ENCODE results near the gene DNAJB6. TPM values are rescaled to one million over a fixed set of nuclear protein-coding genes. Genes with fewer than 3 reads are reported as not detected.

Gene DNAJB6
- total RNA-seq, 2 experiments from 2014 or later: 69.3 to 74.9 TPM

DNA sequence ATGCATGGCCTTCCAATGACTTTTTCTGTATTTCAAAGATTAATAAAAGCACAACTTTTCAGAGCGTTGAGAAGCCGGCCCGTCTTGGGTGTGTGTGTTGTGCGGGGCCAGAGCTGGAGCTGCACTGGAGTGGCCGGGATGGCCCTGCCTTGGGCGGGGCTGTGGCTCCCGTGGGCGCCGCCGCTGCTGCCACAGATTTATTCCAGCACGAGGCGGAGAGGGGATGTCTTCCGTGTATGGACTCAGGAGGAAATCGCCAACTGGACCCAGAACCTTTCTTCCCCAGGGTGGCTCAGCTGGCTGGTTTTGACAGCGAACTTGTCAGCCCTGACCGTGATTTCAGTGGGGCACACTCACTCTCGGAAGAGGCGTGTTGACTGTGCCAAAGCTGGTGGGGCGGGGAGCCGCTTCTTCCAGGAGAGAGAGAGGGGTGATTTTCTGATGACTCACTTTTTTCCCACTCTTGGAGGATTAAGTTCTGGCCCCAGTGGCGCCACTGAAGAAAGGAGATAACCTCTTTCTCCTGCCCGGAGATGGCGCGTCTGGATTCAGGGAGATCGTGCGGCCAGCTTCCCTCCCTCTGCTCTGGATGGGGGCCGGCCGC lies 72.4 kb downstream of the DNAJB6 start:
- DNase-seq (no peak), ATAC-seq (no peak)
- H3K9me3 Mint-ChIP-seq (ENCODE audit: insufficient read depth): no peaks in the 10 kb centered on the region
- ChIA-PET POLR2A (interaction anchor here (0.6 kb wide), 1 partner anchor 294 kb away, joined by 3 read pairs; no protein-coding TSS in a partner anchor), CTCF (no interaction called here)
- peaks cover 6% of the 10 kb centered on the region for H3K36me3 Mint-ChIP-seq (ENCODE audit: low read depth)
- H3K27ac Mint-ChIP-seq: no peak overlapping the region
- peaks cover 14% of the 10 kb centered on the region for H3K4me1 Mint-ChIP-seq (ENCODE audit: low read depth)
- H3K27me3 Mint-ChIP-seq (ENCODE audit: low read depth): no peaks in the 10 kb centered on the region
- no peak overlapping the region for H3K4me3 Mint-ChIP-seq

DNA sequence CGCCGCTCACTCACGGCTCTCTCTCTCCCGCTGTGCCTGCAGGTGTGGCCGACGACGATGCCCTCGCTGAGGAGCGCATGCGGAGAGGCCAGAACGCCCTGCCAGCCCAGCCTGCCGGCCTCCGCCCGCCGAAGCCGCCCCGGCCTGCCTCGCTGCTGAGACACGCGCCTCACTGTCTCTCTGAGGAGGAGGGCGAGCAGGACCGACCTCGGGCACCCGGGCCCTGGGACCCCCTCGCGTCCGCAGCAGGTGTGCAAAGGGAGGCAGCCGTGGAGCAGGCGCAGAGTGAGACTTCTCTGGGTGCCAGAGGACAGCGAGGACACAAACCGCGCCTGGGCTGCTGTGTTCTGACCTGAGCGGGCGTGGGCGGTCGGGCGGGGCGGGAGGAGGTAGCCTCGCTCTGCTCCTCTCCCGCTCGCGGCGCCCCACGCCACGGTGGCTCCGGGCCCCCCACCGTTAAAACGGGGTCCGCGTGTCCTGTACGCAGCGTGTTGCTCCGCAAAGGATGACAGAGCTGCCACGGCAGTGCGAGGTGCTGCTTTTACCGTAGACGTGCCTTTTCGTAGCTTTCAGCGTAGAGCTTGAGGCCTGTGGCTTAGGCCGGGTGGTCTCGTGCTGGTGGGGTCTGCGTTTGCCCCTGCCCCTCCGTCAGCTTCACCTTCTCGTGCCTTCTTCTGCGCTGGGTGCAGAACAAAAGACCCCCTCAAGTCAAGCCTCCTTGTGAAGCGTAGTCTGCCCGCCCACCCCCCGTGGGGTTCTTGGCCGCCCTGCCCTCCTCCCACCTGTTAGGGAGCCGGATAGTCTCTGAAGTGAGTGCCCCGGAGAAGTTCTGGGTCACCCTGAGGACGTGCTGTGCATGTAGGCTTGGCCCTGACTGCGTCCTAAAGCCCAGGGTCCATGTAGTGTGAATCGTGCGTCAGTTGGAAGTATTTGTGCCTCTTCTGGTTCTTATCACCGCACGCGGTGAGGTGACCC lies 73.2 kb downstream of the DNAJB6 start:
- DNase-seq (no peak), ATAC-seq (no peak)
- Mint-ChIP-seq H3K27me3 (ENCODE audit: low read depth) (no peaks in the 10 kb centered on the region), H3K36me3 (ENCODE audit: low read depth) (peaks cover 4% of the 10 kb centered on the region), H3K27ac (no peak overlapping the region), H3K4me1 (ENCODE audit: low read depth) (peaks cover 9% of the 10 kb centered on the region), H3K9me3 (ENCODE audit: insufficient read depth) (no peaks in the 10 kb centered on the region), H3K4me3 (no peak overlapping the region)
- ChIA-PET POLR2A (interaction anchor here (0.6 kb wide), 1 partner anchor 264 kb away, joined by 3 read pairs; no protein-coding TSS in a partner anchor), CTCF (no interaction called here)

DNA sequence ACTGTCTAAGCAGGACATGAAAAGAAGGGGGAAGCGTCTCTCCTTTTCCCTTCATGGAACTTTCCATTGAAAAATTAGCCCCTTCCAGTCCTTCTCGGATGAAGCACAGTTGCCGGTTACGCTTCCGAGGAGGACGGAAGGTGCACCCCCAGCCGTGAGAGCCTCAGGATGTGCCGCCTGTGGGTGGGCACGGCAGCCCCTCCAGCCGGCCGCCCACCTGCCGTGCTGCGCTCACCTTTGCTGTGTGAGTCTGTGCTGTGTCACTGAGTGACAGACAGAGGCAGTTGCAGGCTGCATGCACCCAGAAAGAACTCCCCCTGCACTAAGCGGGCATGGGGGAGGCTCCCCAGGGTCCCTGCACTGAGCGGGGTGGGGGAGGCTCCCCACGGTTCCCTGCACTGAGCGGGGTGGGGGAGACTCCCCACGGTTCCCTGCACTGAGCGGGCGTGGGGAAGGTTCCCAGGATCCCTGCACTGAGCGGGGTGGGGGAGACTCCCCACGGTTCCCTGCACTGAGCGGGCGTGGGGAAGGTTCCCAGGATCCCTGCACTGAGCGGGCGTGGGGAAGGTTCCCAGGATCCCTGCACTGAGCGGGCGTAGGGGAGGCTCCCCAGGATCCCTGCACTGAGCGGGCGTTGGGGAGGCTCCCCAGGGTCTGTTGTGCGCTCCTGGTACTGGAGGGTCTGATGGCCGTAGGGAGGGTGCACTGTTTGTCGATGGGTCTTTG lies 74.2 kb downstream of the DNAJB6 start:
- Mint-ChIP-seq H3K4me3 (no peak overlapping the region), H3K36me3 (ENCODE audit: low read depth) (peaks cover 6% of the 10 kb centered on the region), H3K27ac (no peak overlapping the region), H3K4me1 (ENCODE audit: low read depth) (peaks cover 6% of the 10 kb centered on the region), H3K9me3 (ENCODE audit: insufficient read depth) (no peaks in the 10 kb centered on the region), H3K27me3 (ENCODE audit: low read depth) (no peaks in the 10 kb centered on the region)
- no peak for DNase-seq
- ATAC-seq: no peak
- ChIA-PET CTCF (no interaction called here), POLR2A (no interaction called here)

DNA sequence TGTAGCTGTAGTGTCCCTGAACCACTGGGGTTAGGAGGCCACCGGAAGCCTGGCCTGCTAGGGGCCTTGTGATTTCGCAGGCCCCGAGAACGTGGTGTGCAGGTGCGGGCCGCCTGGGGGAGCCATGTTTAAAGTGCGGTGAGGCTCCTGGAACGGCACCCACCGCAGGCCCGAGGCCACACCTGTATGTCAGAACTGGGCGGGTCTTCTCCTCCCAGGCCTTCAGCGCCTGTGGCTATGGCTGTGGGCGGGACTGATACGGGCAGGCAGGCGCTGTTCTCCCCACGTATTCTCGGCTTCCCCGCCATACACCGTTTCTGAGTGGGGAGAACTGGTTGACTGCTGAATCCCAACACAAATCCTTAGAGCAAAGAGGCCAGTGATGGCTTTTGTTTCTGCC lies 74.8 kb downstream of the DNAJB6 start:
- no peaks in the 10 kb centered on the region for H3K9me3 Mint-ChIP-seq (ENCODE audit: insufficient read depth)
- peaks cover 6% of the 10 kb centered on the region for H3K4me1 Mint-ChIP-seq (ENCODE audit: low read depth)
- DNase-seq (peak; percentile 36), ATAC-seq (peak; percentile 43)
- H3K27ac Mint-ChIP-seq: peak overlapping the region; percentile 21
- no peaks in the 10 kb centered on the region for H3K27me3 Mint-ChIP-seq (ENCODE audit: low read depth)
- ChIA-PET POLR2A (no interaction called here), CTCF (no interaction called here)
- H3K4me3 Mint-ChIP-seq: no peak overlapping the region
- peaks cover 6% of the 10 kb centered on the region for H3K36me3 Mint-ChIP-seq (ENCODE audit: low read depth)

DNA sequence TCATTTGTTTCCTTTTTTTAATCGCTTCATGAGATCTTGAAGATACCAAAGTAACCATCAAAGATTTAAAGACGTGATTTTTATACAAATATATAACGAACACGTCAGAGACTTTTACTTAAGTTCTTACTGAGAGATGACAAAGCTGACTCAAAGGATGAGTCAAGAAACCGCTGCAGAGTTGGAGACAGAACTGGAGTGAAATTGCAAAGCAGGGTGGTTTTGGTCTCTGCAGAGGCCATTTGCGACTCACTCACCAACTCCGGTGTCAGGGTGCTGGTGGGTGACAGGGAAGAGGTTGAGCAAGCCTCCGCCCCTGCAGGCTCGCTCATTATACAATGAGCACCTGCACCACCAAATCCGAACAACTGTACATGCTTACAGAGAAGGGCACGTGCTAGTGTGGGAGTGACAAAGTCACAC lies 75.2 kb downstream of the DNAJB6 start:
- H3K4me3 Mint-ChIP-seq: no peak overlapping the region
- ATAC-seq (no peak), DNase-seq (peak; percentile 33)
- POLR2A ChIA-PET: no interaction called here
- CTCF ChIA-PET: no interaction called here
- peaks cover 6% of the 10 kb centered on the region for H3K4me1 Mint-ChIP-seq (ENCODE audit: low read depth)
- H3K27me3 Mint-ChIP-seq (ENCODE audit: low read depth): no peaks in the 10 kb centered on the region
- peak overlapping the region; percentile 21 for H3K27ac Mint-ChIP-seq
- peaks cover 9% of the 10 kb centered on the region for H3K36me3 Mint-ChIP-seq (ENCODE audit: low read depth)
- H3K9me3 Mint-ChIP-seq (ENCODE audit: insufficient read depth): no peaks in the 10 kb centered on the region

DNA sequence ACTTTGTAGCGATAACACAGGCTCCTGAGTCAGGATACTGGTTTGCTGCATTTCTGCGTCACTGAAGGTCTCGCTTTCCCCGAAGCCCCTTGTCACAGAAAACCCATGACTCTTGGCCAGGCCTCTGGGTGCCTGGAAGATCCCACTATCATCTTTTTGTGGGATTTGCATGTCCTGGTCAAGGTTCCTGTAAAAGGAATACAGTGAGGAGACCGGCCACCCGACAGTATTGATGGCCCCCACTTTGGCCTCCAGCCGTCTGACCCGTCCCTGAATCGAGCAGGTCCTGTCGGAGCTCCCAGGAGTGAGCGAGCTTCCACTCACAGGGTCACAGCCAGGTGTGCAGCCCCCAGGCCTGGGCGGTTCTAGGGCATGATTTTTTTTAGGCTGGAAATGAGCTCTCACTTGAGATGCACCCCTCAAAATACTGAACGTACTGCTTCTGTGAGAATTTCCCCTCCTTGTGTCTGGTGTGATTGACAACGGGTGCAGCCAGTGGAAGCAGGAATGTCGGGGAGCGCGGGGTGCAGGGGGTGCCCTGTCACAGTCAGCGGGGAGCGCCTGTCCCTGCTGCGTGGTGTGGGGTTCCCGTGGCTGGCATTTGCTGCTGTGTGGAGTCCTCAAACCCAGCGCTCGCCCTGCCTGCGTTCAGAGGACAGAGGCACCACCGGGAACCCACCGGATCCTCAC lies 75.8 kb downstream of the DNAJB6 start:
- H3K27me3 Mint-ChIP-seq (ENCODE audit: low read depth): no peaks in the 10 kb centered on the region
- H3K27ac Mint-ChIP-seq: no peak overlapping the region
- ChIA-PET POLR2A (no interaction called here), CTCF (no interaction called here)
- H3K4me1 Mint-ChIP-seq (ENCODE audit: low read depth): peaks cover 6% of the 10 kb centered on the region
- peaks cover 11% of the 10 kb centered on the region for H3K36me3 Mint-ChIP-seq (ENCODE audit: low read depth)
- H3K9me3 Mint-ChIP-seq (ENCODE audit: insufficient read depth): no peaks in the 10 kb centered on the region
- no peak for DNase-seq
- no peak overlapping the region for H3K4me3 Mint-ChIP-seq
- no peak for ATAC-seq

DNA sequence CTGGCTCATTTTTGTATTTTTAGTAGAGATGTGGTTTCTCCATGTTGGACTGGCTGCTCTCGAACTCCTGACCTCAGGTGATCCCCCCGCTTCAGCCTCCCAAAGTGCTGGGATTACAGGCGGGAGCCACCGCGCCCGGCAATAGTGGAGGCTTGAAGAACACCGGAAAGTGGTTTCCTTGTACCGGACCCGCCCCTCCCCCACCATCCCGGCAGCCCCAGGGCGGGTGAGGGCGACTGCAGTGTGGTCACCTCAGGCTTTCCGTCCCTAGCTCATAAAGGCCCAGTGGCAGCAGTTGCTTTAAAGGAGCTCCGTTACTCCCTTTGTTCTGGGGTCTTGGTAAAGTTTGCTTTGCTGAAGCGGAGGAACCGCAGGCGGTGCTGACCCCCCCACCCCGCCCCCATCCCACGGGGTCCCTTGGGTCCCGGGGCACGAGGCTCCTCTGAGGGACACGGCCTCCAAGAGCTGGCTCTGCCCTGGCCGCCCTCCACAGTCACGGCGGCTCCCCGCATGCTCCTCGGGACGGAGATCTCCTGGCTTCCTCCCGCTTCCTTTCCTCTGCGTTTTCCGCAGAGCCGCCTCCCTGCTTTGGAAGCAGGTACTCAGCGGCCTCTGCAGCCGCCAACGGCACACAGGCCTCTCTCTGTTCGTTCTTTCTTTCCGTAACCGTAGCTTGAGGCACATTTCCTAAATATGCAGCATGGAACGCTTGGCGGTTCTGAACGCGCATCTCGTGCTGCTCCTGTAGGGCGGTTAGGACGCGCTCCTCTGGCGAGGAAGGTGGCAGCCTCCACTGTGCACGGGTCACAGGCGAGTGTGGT lies 77.3 kb downstream of the DNAJB6 start:
- H3K27ac Mint-ChIP-seq: no peak overlapping the region
- ATAC-seq (no peak), DNase-seq (no peak)
- peaks cover 11% of the 10 kb centered on the region for H3K36me3 Mint-ChIP-seq (ENCODE audit: low read depth)
- no peak overlapping the region for H3K4me3 Mint-ChIP-seq
- peaks cover 3% of the 10 kb centered on the region for H3K4me1 Mint-ChIP-seq (ENCODE audit: low read depth)
- H3K27me3 Mint-ChIP-seq (ENCODE audit: low read depth): no peaks in the 10 kb centered on the region
- ChIA-PET CTCF (no interaction called here), POLR2A (no interaction called here)
- H3K9me3 Mint-ChIP-seq (ENCODE audit: insufficient read depth): no peaks in the 10 kb centered on the region

DNA sequence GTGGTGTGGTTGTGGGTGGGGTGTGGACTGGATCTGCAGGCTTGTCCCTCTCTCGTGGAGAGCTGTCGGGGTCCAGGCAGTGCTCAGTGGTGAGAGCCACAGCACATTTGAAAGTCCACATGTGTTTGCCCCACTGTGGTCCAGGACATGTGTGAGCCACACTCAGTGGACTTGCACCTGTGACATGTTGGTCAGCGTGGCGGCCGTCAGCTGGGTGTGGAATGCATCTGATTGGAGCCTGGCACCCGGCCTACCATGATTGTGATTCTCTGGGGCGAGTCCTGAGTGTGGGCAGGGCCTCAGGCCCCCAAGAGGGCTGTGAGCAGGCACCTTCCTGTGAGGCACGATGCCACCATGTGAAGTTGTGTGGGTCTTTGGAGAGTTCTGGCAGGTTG lies 77.9 kb downstream of the DNAJB6 start:
- CTCF ChIA-PET: no interaction called here
- H3K27ac Mint-ChIP-seq: no peak overlapping the region
- no peaks in the 10 kb centered on the region for H3K27me3 Mint-ChIP-seq (ENCODE audit: low read depth)
- H3K4me1 Mint-ChIP-seq (ENCODE audit: low read depth): peaks cover 3% of the 10 kb centered on the region
- H3K36me3 Mint-ChIP-seq (ENCODE audit: low read depth): peaks cover 11% of the 10 kb centered on the region
- POLR2A ChIA-PET: no interaction called here
- ATAC-seq (no peak), DNase-seq (no peak)
- no peak overlapping the region for H3K4me3 Mint-ChIP-seq
- no peaks in the 10 kb centered on the region for H3K9me3 Mint-ChIP-seq (ENCODE audit: insufficient read depth)

DNA sequence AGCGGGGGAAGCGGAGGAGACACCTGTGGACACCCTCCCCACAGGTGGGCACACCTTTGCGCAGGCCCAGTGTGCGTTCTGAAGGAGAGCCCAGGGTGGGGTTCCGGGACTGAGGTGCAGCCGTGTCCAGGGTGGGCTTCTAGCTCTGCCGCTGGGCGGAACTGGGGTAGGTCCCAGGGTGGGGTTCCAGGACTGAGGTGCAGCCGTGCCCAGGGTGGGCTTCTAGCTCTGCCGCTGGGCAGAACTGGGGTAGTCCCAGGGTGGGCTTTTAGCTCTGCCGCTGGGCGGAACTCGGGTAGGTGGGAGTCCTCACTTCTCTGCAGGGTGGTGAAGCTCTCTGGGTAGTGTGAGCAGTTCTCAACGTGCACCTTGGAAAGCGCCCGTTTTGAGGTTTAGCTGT lies 78.7 kb downstream of the DNAJB6 start:
- ChIA-PET POLR2A (no interaction called here), CTCF (no interaction called here)
- peaks cover 3% of the 10 kb centered on the region for H3K4me1 Mint-ChIP-seq (ENCODE audit: low read depth)
- no peaks in the 10 kb centered on the region for H3K9me3 Mint-ChIP-seq (ENCODE audit: insufficient read depth)
- peaks cover 8% of the 10 kb centered on the region for H3K36me3 Mint-ChIP-seq (ENCODE audit: low read depth)
- H3K27ac Mint-ChIP-seq: no peak overlapping the region
- ATAC-seq (no peak), DNase-seq (no peak)
- no peak overlapping the region for H3K4me3 Mint-ChIP-seq
- H3K27me3 Mint-ChIP-seq (ENCODE audit: low read depth): no peaks in the 10 kb centered on the region

DNA sequence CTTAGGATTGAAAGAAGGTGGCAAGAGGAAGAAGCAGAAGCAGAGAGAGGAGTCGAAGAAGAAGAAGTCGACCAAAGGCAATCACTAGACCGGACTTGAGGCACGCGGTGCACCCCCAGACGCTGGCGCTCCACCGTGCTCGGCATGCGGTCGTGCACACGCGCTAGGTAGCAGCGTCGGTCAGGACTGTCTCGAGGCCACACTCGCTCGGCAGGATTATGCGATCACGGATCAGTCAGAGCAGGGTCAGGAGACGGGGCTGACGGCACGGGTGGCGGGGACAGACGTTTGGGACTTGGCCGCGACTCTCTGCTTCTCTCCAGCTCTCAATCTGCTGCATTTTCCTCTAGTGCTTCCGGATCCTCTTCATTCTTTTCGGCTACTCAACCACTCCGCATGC lies 79.2 kb downstream of the DNAJB6 start:
- H3K9me3 Mint-ChIP-seq (ENCODE audit: insufficient read depth): no peaks in the 10 kb centered on the region
- H3K27ac Mint-ChIP-seq: no peak overlapping the region
- DNase-seq: no peak
- ChIA-PET CTCF (no interaction called here), POLR2A (no interaction called here)
- peaks cover 7% of the 10 kb centered on the region for H3K36me3 Mint-ChIP-seq (ENCODE audit: low read depth)
- peaks cover 3% of the 10 kb centered on the region for H3K4me1 Mint-ChIP-seq (ENCODE audit: low read depth)
- H3K4me3 Mint-ChIP-seq: no peak overlapping the region
- no peaks in the 10 kb centered on the region for H3K27me3 Mint-ChIP-seq (ENCODE audit: low read depth)
- no peak for ATAC-seq

All from activated CD8-positive, alpha-beta T cell treated with anti-CD3 and anti-CD28 coated beads, Interleukin-2, amount 10 ng/mL, durations not matched to agents 7 days and 5 days (primary cell).